Measurements from ENCODE around the gene MAP3K5. TPM values are rescaled to one million over a fixed set of nuclear protein-coding genes. Genes with fewer than 3 reads are reported as not detected.

The MAP3K5 gene
- total RNA-seq, 1 donor from 2014 or later: 0.09 TPM

- no peak overlapping the region for H3K27ac Mint-ChIP-seq (ENCODE audit: unreplicated experiment)
- no peak for TF ChIP-seq CTCF (conservative IDR thresholded peaks at IDR 0.05)
- H3K9me3 Mint-ChIP-seq: no peaks in the 10 kb centered on the region
- no peak for DNase-seq (ENCODE audit: low read depth, low spot score)
- peaks cover 2% of the 10 kb centered on the region for H3K36me3 Mint-ChIP-seq (ENCODE audit: low read depth)
- H3K27me3 Mint-ChIP-seq (ENCODE audit: low read depth): no peaks in the 10 kb centered on the region
- H3K4me1 Mint-ChIP-seq: no peaks in the 10 kb centered on the region
- no peak overlapping the region for H3K4me3 Mint-ChIP-seq
These were observed 68.5 kb downstream of the MAP3K5 start for GRCh38 chr6:136723780-136724179.

- H3K27ac Mint-ChIP-seq (ENCODE audit: unreplicated experiment): no peak overlapping the region
These were observed 70.8 kb downstream of the MAP3K5 start for GRCh38 chr6:136721467-136721866.

GRCh38 chr6:136720045-136720770 lies 72.1 kb downstream of the MAP3K5 start:
- Mint-ChIP-seq H3K4me1 (no peaks in the 10 kb centered on the region), H3K4me3 (no peak overlapping the region), H3K36me3 (ENCODE audit: low read depth) (peaks cover 2% of the 10 kb centered on the region), H3K27ac (ENCODE audit: unreplicated experiment) (no peak overlapping the region), H3K27me3 (ENCODE audit: low read depth) (no peaks in the 10 kb centered on the region), H3K9me3 (no peaks in the 10 kb centered on the region)
- TF ChIP-seq CTCF (conservative IDR thresholded peaks at IDR 0.05): no peak
- DNase-seq (ENCODE audit: low read depth, low spot score): no peak

More at GRCh38 chr6:136721467-136721866, 70.8 kb downstream of the MAP3K5 start:
- Mint-ChIP-seq H3K4me3 (no peak overlapping the region), H3K27me3 (ENCODE audit: low read depth) (no peaks in the 10 kb centered on the region), H3K9me3 (no peaks in the 10 kb centered on the region), H3K36me3 (ENCODE audit: low read depth) (peaks cover 2% of the 10 kb centered on the region), H3K4me1 (no peaks in the 10 kb centered on the region)
- no peak for TF ChIP-seq CTCF (conservative IDR thresholded peaks at IDR 0.05)
- no peak for DNase-seq (ENCODE audit: low read depth, low spot score)

- no peak for TF ChIP-seq CTCF (conservative IDR thresholded peaks at IDR 0.05)
- no peaks in the 10 kb centered on the region for H3K27me3 Mint-ChIP-seq (ENCODE audit: low read depth)
- no peak for DNase-seq (ENCODE audit: low read depth, low spot score)
These were observed 72.8 kb downstream of the MAP3K5 start for GRCh38 chr6:136719280-136720044.

GRCh38 chr6:136718476-136718875 lies 73.8 kb downstream of the MAP3K5 start:
- no peak overlapping the region for H3K4me3 Mint-ChIP-seq
- no peak overlapping the region for H3K27ac Mint-ChIP-seq (ENCODE audit: unreplicated experiment)
- DNase-seq (ENCODE audit: low read depth, low spot score): no peak
- no peaks in the 10 kb centered on the region for H3K4me1 Mint-ChIP-seq
- no peaks in the 10 kb centered on the region for H3K9me3 Mint-ChIP-seq
- TF ChIP-seq CTCF (conservative IDR thresholded peaks at IDR 0.05): no peak
- H3K27me3 Mint-ChIP-seq (ENCODE audit: low read depth): no peaks in the 10 kb centered on the region
- H3K36me3 Mint-ChIP-seq (ENCODE audit: low read depth): peaks cover 2% of the 10 kb centered on the region

More at GRCh38 chr6:136719280-136720044, 72.8 kb downstream of the MAP3K5 start:
- Mint-ChIP-seq H3K9me3 (no peaks in the 10 kb centered on the region), H3K36me3 (ENCODE audit: low read depth) (peaks cover 2% of the 10 kb centered on the region), H3K27ac (ENCODE audit: unreplicated experiment) (no peak overlapping the region), H3K4me1 (no peaks in the 10 kb centered on the region), H3K4me3 (no peak overlapping the region)
